HG03439 (cell line): ENCODE measurements around the gene ARHGAP6.
"Not testable (repeated sequence)": the region's sequence is repeated elsewhere in the genome, so short reads cannot be mapped to it uniquely, and the experiment has no call there.

Experiments
- ATAC-seq: cut with Tn5 transposase; IDR thresholded peaks from one replicate; pipeline ENCODE4 v1.9.1; 2021; ENCODE audit warnings: mild to moderate bottlenecking, moderate library complexity; ENCODE audit not compliant: unreplicated experiment

ARHGAP6 gene

DNA sequence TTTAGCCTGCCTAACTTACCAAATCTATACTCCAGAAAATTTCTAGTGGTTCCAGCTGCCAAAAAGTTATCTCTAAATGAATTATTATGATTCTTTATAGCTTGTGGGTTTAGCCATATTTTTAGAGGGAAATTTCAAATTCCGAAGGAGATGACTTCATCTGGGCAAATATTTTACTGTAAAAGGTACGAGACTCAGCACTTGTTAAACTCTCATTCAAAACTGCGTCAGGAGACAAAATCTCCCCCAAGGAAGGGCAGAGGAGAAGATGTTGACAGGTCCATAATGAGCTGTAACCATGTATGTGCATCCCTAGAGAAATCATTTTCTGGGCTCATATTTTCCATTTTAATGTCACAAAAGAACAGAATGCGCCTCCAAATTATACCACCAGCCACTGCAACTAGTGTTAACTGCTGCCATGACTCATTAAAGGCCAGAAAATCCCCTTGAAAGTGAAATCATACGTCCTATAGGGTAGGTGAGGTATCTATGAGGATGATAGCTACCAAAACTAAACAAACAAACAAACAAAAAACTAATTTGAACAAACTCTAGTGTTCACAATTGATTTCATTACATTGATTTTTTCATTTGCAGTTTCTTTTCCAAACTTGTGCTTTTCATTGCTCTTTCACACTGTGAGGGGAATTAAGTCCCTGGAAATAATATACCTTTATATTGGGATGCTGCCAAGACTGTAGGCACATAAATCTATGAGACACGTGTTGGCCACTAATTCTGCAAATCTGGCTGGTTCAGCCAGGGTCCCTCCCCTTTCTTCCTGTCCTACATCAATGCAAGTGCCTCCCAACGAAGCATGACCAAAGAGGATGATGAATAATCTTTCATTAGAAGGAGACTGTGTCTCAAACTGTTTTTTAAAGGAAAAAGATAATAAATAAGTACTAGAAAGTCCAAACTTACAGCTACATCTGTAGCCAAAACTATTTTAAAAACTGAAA lies 85.8 kb downstream of the ARHGAP6 start:
- no peak for ATAC-seq

DNA sequence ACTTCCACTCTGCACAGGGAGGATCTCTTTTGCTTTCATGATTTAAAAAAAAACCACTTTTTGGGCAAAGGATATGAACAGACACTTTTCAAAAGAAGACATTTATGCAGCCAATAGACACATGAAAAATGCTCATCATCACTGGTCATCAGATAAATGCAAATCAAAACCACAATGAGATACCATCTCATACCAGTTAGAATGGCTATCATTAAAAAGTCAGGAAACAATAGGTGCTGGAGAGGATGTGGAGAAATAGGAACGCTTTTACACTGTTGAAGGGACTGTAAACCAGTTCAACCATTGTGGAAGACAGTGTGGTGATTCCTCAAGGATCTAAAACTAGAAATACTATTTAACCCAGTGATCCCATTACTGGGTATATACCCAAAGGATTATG lies 87.4 kb downstream of the ARHGAP6 start:
- not testable (repeated sequence) for ATAC-seq

DNA sequence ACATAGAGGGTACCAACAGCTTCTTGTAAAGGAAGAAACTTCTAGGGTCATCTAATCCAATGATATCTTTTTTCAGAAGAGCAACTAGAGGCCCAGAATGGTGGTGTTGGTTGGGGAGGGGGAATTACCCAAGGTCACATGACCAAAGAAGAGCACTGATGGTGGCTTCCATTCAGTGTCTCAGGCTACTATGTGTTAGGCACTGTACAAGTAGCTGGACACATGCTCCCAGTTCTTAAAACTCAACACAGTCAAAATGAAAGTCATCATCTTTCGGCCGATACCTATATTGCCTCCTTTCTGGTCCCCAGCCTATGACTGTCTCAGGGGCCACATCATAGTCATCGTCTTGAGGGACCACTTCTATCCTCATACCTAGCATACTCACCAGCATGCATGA lies 88.1 kb downstream of the ARHGAP6 start:
- no peak for ATAC-seq

DNA sequence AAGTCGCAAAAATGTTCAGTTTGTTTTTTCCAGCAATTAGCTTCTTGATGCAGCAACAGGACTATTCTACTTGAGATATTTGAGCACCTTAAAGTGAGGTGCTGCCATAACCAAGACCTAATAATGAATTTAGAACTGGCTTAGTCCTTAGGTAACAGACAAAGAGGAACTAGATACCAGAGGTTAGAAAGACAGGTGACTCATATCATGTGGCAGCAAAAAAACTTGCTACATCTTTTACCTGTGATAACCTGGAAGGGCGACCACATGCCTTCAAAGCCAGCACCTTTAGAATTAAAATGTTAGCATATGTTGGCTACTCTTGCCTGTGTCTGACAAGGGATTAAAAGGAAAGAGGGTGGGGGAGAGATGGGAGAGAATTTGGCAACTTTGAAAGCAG lies 90.4 kb downstream of the ARHGAP6 start:
- ATAC-seq = no peak

DNA sequence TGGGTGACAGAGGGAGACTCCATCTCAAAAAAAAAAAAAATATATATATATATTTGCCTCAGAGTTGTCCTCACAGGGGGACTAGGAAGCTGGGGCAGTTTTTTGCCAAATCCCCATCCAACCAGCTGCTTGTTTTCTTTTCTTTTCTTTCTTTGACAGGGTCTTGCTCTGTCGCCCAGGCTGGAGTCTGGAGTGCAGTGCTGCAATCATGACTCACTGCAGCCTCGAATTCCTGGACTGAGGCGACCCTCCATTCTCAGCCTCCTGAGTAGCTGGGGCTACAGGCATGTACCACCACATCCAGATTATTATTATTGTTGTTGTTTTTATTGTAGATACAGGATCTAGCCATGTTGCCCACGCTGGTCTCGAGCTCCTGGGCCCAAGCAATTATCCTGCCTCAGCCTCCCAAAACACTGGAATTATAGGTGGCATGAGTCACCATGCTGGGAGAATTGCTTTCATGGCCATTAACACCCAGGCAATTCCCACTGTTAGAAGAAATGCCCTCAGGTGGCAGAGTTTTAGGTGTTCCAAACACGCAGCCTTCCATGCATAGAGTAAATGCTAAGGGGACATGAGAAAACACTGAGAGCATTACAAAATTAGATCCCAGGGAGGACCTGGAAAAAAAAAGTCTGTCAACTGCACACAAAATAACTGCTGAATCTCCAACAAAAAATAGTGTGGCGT lies 98.0 kb downstream of the ARHGAP6 start:
- no peak for ATAC-seq

DNA sequence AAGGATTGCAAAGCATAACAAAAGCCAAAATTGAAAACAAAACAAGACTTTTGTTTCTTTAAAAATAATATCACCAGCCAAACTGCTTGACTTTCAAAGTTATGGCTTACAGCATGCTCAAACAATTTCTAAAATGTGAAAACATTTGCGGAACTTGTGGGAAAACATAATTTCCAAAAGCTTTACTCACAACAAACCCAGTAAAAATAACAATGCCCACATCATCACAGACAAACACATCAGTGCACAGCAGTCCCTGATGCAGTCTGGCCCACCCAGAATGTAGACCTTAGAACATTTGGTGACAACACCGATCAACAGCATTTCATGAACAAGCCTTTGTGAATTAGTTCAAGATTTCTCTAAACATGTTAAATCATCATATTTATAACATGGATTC lies 98.9 kb downstream of the ARHGAP6 start:
- no peak for ATAC-seq

DNA sequence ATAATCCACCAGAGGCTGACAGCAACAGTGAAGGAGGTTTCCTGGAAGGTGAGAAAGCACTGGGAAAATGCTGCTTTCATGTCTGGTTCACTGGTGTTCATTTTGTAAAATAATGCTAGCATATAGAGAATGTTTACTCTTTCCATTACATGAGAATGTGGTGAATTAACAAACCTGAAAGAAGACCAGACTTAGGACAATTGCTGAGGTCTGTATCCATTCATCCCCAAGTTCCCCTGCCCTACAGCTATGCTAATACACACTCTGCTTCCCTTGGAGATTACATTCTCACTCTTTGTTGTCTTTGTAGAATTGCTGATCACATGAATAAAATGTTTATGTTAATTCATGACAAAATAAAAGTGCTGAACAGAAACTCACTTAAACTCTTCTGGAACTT lies 99.5 kb downstream of the ARHGAP6 start:
- ATAC-seq = no peak

DNA sequence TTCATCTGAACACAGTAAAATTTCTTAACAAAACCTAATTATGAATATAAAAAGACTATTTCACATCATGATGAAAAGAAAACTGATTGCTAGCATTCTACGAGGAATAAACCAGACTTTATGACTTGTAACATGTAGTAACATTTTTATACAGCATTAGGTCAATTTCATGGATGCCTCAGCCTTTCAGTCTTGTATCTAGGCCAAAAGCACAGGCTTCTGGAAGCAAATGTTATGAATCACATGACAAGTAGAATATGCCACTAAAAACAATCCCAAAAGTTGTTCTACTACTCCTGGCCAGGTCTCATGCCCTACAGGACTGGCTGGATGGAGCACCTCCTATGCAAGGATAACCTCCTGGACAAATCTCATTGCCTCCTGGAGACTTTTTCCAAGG lies 101.2 kb downstream of the ARHGAP6 start:
- no peak for ATAC-seq

DNA sequence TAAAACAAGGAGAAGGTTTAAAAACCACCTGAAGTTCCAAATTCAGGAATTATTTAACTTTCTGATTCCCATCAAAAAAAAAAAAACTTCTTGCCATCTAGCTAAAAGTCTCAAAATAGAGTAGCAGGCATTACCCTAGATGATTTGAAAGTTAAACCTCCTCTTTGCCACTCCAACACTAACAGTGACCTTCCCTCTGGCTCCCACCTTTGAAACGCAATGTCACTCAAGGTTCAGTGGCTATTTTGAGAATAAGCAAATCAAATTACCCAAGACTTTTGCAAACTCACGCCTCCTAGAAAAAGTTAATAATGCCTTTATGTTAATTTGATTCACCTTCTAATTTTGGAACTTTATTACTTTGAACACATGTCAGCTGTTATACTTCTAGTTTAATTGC lies 103.2 kb downstream of the ARHGAP6 start:
- no peak for ATAC-seq

DNA sequence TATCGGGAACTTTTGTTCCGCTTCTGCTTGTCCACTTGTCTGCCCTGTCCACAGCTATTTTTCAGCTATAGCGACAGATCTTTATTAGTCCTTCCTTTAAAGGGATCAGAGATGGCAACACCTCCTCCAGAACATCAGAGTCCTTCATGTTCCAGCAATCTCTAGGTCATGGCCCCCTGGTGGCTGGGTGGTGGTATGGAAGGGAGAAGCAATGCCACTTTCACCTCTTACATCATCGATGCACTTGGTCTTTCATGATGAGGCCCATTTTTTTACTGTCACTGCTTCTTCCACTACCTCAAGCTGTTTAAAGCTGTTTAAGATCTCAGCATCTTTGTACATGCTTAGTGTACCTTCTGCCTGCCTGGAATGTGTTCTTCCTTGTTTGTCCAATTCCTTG lies 106.7 kb downstream of the ARHGAP6 start:
- ATAC-seq = no peak

DNA sequence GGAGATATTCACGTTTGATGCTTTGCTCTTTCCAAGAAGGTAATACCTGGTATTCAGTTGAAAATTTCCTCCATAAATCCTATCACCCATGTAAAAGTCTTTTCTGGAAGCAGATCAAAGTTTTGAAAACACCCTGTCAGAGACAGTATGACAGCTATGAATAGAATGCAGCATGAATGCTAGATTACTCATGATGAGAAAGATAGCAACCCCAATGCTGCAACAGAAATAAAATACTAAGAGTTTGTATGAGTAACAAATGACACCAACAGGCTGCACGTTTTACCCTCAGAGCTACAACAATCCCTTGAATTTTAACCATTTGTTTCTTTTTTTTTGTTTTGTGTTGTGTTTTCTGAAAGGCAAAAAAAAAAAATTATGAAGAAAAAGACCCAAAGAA lies 108.6 kb downstream of the ARHGAP6 start:
- no peak for ATAC-seq

DNA sequence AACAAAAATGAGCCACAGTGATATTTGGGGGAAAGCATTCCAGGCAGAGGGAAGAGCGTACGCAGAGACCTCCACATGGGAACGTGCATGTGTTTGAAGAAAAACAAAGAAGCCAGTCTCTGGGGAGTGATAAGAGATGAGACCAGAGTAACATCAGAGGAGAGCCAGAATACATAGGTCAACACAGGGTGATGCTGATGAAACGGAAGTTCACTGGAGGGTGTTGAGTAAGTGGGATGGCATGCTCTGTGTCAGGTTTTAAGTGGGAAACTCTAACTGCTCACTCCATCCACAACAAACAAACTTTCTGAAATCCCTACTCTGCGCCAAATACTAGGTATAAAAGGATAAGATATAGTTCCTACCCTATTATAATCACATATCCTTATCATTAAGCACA lies 110.0 kb downstream of the ARHGAP6 start:
- ATAC-seq = no peak

DNA sequence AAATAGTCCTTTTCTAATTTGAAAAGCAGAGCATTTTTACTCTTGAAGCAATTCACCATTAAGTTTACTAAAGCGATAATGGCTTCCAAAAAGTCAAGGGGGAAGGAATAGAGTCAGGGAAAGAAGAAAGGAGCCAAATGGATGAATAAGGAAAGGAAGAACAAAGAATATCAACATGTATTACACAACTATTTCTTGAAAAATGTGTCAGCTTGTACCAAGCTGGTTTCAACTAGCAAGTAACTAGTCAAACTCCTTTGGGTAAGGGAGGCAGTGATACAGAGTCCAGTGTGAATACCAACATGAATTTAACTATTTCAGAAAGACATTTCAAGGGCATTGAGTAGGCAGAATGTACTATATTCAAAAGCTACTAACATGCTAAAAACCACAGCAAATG lies 112.1 kb downstream of the ARHGAP6 start:
- no peak for ATAC-seq

DNA sequence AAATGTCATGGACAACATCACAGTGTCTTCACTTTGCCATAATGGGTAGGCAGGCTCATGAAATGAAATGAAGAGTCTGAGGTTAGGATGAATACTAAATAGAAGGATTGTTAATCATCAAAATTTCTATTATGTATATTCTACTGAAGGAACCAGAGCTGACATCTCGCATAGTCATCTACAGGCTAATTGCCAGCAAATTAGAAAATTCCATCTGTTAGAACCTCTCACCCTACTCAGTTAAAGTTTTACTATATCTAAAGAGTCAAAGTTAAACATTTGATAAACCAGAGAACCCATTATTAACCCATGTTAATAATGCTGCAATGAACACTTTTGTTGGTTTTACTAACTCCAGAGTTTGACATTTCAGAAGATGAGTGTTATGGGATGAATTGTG lies 114.6 kb downstream of the ARHGAP6 start:
- ATAC-seq = no peak

DNA sequence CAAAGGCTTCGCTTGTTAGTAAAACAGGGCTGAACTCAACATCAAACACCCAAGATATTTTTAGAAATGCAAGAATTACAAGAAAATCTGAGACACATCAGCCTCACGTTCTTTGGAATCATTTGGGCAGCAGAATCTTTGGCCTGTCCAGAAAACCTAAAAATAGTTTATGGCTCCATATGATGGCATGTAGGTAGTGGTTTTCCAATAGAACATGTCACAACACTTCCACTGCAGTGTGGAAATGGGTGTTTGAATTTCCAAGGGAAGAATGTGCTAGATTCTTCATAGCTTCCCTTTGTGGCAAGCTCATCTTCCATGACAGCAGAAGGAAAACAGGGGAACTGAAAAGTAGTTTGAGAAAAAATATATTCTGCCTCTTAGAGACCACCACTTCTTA lies 118.8 kb downstream of the ARHGAP6 start:
- ATAC-seq = no peak

DNA sequence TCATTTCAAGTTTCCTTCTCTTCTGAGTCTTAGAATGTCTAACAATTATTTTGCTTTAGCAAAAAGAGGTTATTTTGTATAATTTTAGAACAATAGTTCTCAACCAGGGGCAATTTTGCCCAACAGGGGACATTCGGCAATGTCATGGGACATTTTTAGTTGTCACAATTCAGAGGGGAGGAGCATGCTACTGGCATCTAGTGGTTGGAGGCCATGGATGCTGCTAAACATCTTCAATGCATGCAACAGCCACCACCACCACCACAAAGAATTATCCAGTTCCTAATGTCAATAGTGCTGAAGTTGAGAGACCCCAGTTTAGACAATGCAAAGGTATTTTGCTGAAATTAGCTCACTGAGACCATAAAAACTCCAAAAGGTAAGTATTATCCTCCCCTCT lies 122.5 kb downstream of the ARHGAP6 start:
- no peak for ATAC-seq

DNA sequence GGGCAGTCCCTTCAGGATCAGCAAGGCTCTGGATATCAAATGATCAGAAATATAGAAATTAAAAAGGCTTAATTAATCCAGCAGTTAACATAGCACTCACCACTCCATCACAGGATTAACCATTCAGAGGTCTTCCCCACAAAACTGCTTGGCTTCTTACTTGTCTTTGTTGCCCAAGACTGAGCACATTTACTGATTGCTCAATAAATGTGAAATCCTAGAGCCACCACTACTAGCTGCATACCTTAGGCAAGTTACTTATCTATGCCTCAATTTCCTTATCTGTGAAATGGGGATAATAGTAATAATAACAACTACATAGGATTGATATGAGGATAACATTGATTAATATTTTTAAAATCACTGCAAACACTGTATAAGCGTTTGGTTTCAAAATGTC lies 124.2 kb downstream of the ARHGAP6 start:
- no peak for ATAC-seq

DNA sequence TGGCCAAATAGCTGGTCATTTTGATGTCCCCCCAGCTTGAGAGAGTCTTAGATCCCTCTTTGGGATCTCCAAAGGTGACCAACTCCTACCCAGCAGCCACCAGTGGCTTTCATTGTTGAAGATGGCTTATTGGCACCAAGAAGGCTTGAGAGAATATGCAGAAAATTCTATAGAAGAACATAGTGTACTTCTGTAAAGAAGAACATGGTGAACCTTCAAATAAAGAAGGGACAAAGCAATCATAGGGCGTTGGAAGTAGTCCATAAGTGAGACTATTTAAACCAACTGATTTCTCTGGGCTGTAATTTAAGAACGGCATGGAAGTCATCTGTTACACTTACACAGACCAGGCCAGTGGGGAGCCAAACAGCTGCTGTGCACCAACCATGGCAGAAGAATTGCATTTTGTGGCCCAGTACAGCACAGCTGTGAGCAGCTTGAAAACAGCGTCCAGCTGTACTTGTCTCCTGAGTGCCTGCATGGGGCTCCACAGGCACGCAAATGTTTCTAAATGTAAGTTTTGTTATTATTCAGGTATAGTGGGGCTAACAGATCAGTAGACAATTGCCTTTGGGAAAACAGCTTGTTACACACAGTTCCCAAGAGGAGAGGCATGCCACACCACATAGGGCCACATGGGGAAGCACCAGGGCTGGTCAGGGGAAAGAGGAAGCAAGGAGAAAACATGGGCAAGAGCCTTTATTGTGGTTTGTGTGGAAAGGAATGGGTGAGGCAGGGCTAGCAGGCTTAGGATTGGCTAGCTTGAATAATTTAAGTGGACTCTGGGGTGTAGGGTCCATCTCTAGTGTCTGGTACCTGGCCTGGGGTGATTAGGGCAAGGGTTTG lies 125.0 kb downstream of the ARHGAP6 start:
- no peak for ATAC-seq

DNA sequence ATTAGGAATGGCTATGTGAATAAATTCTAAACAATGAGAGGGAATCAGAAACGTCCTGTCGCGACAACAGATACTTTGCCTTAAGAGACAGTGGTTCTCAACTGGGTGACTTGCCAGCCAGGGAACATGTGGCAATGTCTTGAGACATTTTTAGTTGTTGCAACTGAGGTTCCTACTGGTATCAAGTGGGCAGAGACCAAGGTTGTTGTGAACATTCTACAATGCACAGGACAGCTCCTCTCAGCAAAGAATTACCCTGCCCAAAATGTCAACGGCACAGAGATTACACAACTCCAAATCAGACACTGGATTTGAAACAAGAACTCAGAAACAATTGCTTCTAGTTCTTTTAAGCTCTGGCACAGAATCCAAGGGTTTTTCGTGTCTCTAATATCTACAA lies 128.6 kb downstream of the ARHGAP6 start:
- no peak for ATAC-seq

DNA sequence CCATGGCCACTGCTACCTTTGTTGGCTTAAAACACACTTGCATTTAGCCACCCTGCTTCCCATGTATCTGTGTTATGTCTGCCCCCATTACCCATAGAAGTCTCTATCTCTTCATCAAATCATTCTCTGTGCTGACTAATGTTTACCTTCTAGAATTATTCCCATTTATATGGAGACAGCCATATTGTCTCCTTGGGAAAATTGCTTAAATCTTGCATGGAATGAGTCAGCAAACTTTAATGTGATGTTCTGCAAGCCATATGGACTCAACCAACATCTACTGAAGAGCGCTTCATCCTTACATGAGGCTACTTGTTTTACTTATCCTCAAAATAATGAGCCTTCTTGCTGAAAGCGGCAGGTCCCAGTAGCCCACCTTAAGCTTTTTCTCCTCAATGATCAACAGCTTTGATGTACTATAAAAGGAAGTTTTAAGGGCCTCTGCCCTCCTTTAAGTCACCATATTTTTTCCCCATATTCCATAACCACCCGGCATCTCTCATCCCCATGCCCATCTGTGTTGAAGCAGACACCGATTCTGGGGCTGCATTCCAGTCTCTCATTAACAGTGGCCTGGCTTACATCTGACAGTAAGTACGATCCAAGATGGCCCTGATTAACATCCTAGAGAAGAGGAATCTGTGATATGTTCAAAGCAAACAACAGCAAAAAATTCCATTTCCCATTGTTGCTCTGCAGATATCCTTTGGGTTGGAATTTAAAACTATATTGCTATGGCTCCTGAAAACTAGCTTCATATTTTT lies 130.4 kb downstream of the ARHGAP6 start:
- ATAC-seq = no peak

DNA sequence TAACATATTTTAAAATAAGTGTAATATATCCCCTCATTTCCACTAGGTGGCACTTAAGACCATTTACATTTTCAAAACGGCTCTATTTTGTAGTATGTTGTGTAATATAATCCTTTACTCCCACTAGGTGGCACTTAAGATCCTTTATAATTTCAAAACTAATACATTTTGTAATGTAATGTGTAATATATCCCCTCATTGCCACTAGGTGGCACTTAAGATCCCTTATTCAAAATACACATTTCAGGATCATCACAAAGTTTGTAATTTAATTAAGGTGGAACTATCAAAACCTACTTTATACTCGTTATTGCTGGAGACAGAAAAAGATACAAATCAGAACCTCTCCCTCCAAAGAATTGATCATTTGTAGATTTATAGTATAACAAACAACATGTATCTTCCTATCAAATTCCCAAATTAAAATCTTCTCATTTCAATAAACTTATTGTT lies 132.5 kb downstream of the ARHGAP6 start:
- peak; percentile 82 for ATAC-seq
